IMR-90 (cell line): ENCODE data around the gene SPATA31E1. TPM values are rescaled to one million over a fixed set of nuclear protein-coding genes. Genes with fewer than 3 reads are reported as not detected.

Experiments used
- ATAC-seq: fragments of 200-7000 bp; cut with Tn5 transposase; 2 replicates; pipeline ENCODE4 v1.9.1; 2020; ENCODE audit warnings: low read depth, mild to moderate bottlenecking, moderate library complexity
- BruUV-seq: library from RNA; stranded (reverse); fragments of 400-500 nt; replicated peaks from 2 replicates; lab custom pipeline; 2021; lab: Mats Ljungman, UMichigan
- CTCF ChIA-PET: fragments of 300-600 bp; formaldehyde crosslinking; extraction: SDS; loops from one replicate; lab custom pipeline; 2021; ENCODE audit warnings: antibody characterized with exemption; lab: Yijun Ruan, JAX
- POLR2A ChIA-PET: fragments of 300-600 bp; sonication (Branson Sonifier 250); formaldehyde crosslinking; loops from one replicate; lab custom pipeline; 2022; ENCODE audit warnings: antibody characterized with exemption; ENCODE audit not compliant: unreplicated experiment; lab: Charles Lee
- DNase-seq: peaks from one replicate; pipeline ENCODE4 v3.0.0; 2013
- H2AFZ ChIP-seq: replicated peaks from 2 replicates; pipeline ENCODE3; 2013; ENCODE audit warnings: low read length, mild to moderate bottlenecking; ENCODE audit not compliant: poor library complexity
- H2AK5ac ChIP-seq: 2 replicates; pipeline ENCODE4 v1.6.1; 2013; ENCODE audit warnings: low read depth, low read length, inconsistent platforms
- H2AK9ac ChIP-seq: replicated peaks from 2 replicates; pipeline ENCODE3; 2013; ENCODE audit warnings: mild to moderate bottlenecking, low read depth, low read length, moderate library complexity; ENCODE audit not compliant: poor library complexity
- H2BK120ac ChIP-seq: 2 replicates; pipeline ENCODE4 v1.6.1; 2013; ENCODE audit warnings: low read depth, low read length, inconsistent platforms
- H2BK15ac ChIP-seq: 3 replicates; pipeline ENCODE4 v1.6.1; 2013; ENCODE audit warnings: low read depth, low read length, inconsistent platforms
- H2BK20ac ChIP-seq: 2 replicates; pipeline ENCODE4 v1.6.1; 2013; ENCODE audit warnings: low read depth, mild to moderate bottlenecking, inconsistent platforms, low read length, moderate library complexity
- H2BK5ac ChIP-seq: 2 replicates; pipeline ENCODE4 v1.6.1; 2013; ENCODE audit warnings: mild to moderate bottlenecking, low read depth, low read length, inconsistent platforms; ENCODE audit not compliant: poor library complexity, severe bottlenecking
- H3K14ac ChIP-seq: replicated peaks from 2 replicates; pipeline ENCODE4 v1.6.1; 2013; ENCODE audit warnings: low read depth, low read length, inconsistent platforms
- H3K18ac ChIP-seq: 2 replicates; pipeline ENCODE4 v1.6.1; 2013; ENCODE audit warnings: low read depth, low read length, control low read depth
- H3K23ac ChIP-seq: 2 replicates; pipeline ENCODE4 v1.6.1; 2013; ENCODE audit warnings: low read depth, low read length, inconsistent platforms
- H3K27ac ChIP-seq: 2 replicates; pipeline ENCODE4 v1.5.1; 2013; ENCODE audit warnings: mild to moderate bottlenecking, control low read depth, low read length; ENCODE audit not compliant: insufficient read depth
- H3K27me3 ChIP-seq: 2 replicates; pipeline ENCODE4 v1.6.1; 2013; ENCODE audit warnings: low read length; ENCODE audit not compliant: control insufficient read depth, insufficient read depth
- H3K36me3 ChIP-seq: 2 replicates; pipeline ENCODE4 v1.6.1; 2013; ENCODE audit warnings: low read length, mixed read lengths; ENCODE audit not compliant: control insufficient read depth, insufficient read depth
- H3K4ac ChIP-seq: 2 replicates; pipeline ENCODE4 v1.6.1; 2013; ENCODE audit warnings: low read depth, low read length, inconsistent platforms
- H3K4me1 ChIP-seq: 2 replicates; pipeline ENCODE4 v1.6.1; 2013; ENCODE audit warnings: low read length, mixed read lengths; ENCODE audit not compliant: control insufficient read depth, insufficient read depth
- H3K4me2 ChIP-seq: 2 replicates; pipeline ENCODE4 v1.6.1; 2013; ENCODE audit warnings: low read depth, mild to moderate bottlenecking, control low read depth, low read length, moderate library complexity
- H3K4me3 ChIP-seq: 2 replicates; pipeline ENCODE4 v1.5.1; 2013; ENCODE audit warnings: low read depth, mild to moderate bottlenecking, control low read depth, low read length, moderate library complexity; ENCODE audit not compliant: insufficient read depth
- H3K56ac ChIP-seq: 2 replicates; pipeline ENCODE4 v1.6.1; 2013; ENCODE audit warnings: low read length, inconsistent platforms; ENCODE audit not compliant: insufficient read depth; ENCODE audit errors: extremely low read depth
- H3K79me1 ChIP-seq, 2 experiments: 2 replicates each; pipeline ENCODE4 v1.6.1; 2013; ENCODE audit warnings: low read length in 2 of 2, inconsistent platforms in 1 of 2, low read depth in 1 of 2
- H3K9ac ChIP-seq: 2 replicates; pipeline ENCODE4 v1.6.1; 2013; ENCODE audit warnings: low read depth, low read length, control low read depth
- H3K9me1 ChIP-seq: 2 replicates; pipeline ENCODE4 v1.6.1; 2013; ENCODE audit warnings: low read length, inconsistent platforms; ENCODE audit not compliant: insufficient read depth
- H3K9me3 ChIP-seq: 2 replicates; pipeline ENCODE4 v1.6.1; 2013; ENCODE audit warnings: low read length; ENCODE audit not compliant: control insufficient read depth, insufficient read depth
- H4K20me1 ChIP-seq: 2 replicates; pipeline ENCODE4 v1.6.1; 2013; ENCODE audit warnings: low read length, inconsistent platforms; ENCODE audit not compliant: insufficient read depth
- H4K5ac ChIP-seq: 2 replicates; pipeline ENCODE4 v1.6.1; 2013; ENCODE audit warnings: mild to moderate bottlenecking, low read depth, low read length, control low read depth
- H4K8ac ChIP-seq, 2 experiments: 2 replicates each; pipeline ENCODE4 v1.6.1; 2013; ENCODE audit warnings: low read depth in 2 of 2, low read length in 2 of 2, control low read depth in 1 of 2, inconsistent platforms in 1 of 2
- H4K91ac ChIP-seq: 2 replicates; pipeline ENCODE4 v1.6.1; 2013; ENCODE audit warnings: low read depth, low read length, inconsistent platforms; ENCODE audit not compliant: insufficient read depth
- BHLHE40 ChIP-seq: fragments of 150-350 bp; IDR thresholded peaks from 2 replicates; pipeline ENCODE4 v1.6.1; 2016; ENCODE audit warnings: mild to moderate bottlenecking, low read depth, low read length
- CEBPB ChIP-seq: IDR thresholded peaks from 2 replicates; pipeline ENCODE4 v1.6.1; 2012; ENCODE audit warnings: low read depth, low read length, improper control_type of control experiment
- CHD1 ChIP-seq: IDR thresholded peaks from 2 replicates; pipeline ENCODE4 v1.6.1; 2012; ENCODE audit warnings: low read depth, low read length, improper control_type of control experiment
- CTCF ChIP-seq: conservative IDR thresholded peaks from 2 replicates; pipeline ENCODE4 v1.5.1; 2012; ENCODE audit warnings: mild to moderate bottlenecking, low read depth, low read length, improper control_type of control experiment
- ELK1 ChIP-seq: fragments of 150-350 bp; IDR thresholded peaks from 2 replicates; pipeline ENCODE4 v1.6.1; 2016; ENCODE audit warnings: low read depth, mild to moderate bottlenecking, low read length, moderate library complexity, borderline replicate concordance
- FOS ChIP-seq: fragments of 150-350 bp; IDR thresholded peaks from 2 replicates; pipeline ENCODE4 v1.6.1; 2016; ENCODE audit warnings: low read depth, low read length
- MAFK ChIP-seq: IDR thresholded peaks from 2 replicates; pipeline ENCODE4 v1.6.1; 2012; ENCODE audit warnings: low read depth, low read length, improper control_type of control experiment
- MAZ ChIP-seq: IDR thresholded peaks from 2 replicates; pipeline ENCODE4 v1.6.1; 2012; ENCODE audit warnings: low read depth, mild to moderate bottlenecking, low read length, improper control_type of control experiment, moderate library complexity, borderline replicate concordance
- MXI1 ChIP-seq: IDR thresholded peaks from 2 replicates; pipeline ENCODE4 v1.6.1; 2012; ENCODE audit warnings: low read depth, mild to moderate bottlenecking, low read length, moderate library complexity, borderline replicate concordance
- NFE2L2 ChIP-seq: fragments of 150-350 bp; IDR thresholded peaks from 2 replicates; pipeline ENCODE4 v1.6.1; 2016; ENCODE audit warnings: low read depth, mild to moderate bottlenecking, low read length
- POLR2A ChIP-seq: IDR thresholded peaks from 2 replicates; pipeline ENCODE4 v1.6.1; 2012; ENCODE audit warnings: mild to moderate bottlenecking, low read depth, low read length
- RCOR1 ChIP-seq: IDR thresholded peaks from 2 replicates; pipeline ENCODE4 v1.6.1; 2012; ENCODE audit warnings: mild to moderate bottlenecking, low read length, improper control_type of control experiment; ENCODE audit not compliant: insufficient replicate concordance
- RFX5 ChIP-seq: IDR thresholded peaks from 2 replicates; pipeline ENCODE4 v1.8.0; 2012; ENCODE audit warnings: low read depth, mild to moderate bottlenecking, low read length, moderate library complexity
- SMC3 ChIP-seq: fragments of 150-350 bp; IDR thresholded peaks from 2 replicates; pipeline ENCODE4 v1.6.1; 2016; ENCODE audit warnings: low read depth, mild to moderate bottlenecking, antibody characterized with exemption, low read length, moderate library complexity
- dilution Hi-C: fragments of 300-500 bp; cut with HindIII; formaldehyde crosslinking; loops from one replicate; pipeline ENCODE4 v1.14.3; 2018; ENCODE audit warnings: low sequenced_read_pairs; ENCODE audit not compliant: unreplicated experiment
- in situ Hi-C: fragments of 300-500 bp; cut with MboI; formaldehyde crosslinking; loops from 3 replicates; pipeline ENCODE4 v1.14.3; 2019; ENCODE audit warnings: low sequenced_read_pairs, inconsistent platforms, mixed read lengths
- intact Hi-C: fragments of 100-400 bp; cut with micrococcal nuclease; formaldehyde crosslinking; loops from 2 replicates; pipeline ENCODE4 v1.10.0; 2022
- polyA plus RNA-seq, 3 experiments: library from polyadenylated mRNA; depleted of rRNA; stranded (reverse); fragments of >200 nt; gene quantifications; 2 replicates each; pipeline ENCODE4 v1.2.3, GENCODE V29; 2012; ENCODE audit warnings: low replicate concordance in 1 of 3
- total RNA-seq: library from RNA; depleted of rRNA; stranded (reverse); fragments of >200 nt; gene quantifications from 2 replicates; pipeline ENCODE4 v1.2.3, GENCODE V29; 2012

Gene SPATA31E1
- total and polyA plus RNA-seq, 2 of the 4 experiments (the other 2 are of a cell fraction) = 0.03 TPM; not detected in 1

- intact Hi-C loops = no loop called here
- peaks cover 25% of the 10 kb centered on the region for H3K4me1 ChIP-seq
- no peak for ATAC-seq
Measured at GRCh38 chr9:87875060-87875459, 7.6 kb upstream of the SPATA31E1 start.

More at GRCh38 chr9:87875060-87875459, 7.6 kb upstream of the SPATA31E1 start:
- Histone ChIP-seq H3K4ac (no peak overlapping the region), H4K91ac (no peak overlapping the region), H3K18ac (peak overlapping the region; percentile 89), H4K20me1 (no peaks in the 10 kb centered on the region), H3K9me3 (peaks cover 10% of the 10 kb centered on the region), H3K9me1 (peaks cover 8% of the 10 kb centered on the region), H2AK9ac (no peak overlapping the region), H2BK15ac (no peak overlapping the region), H4K8ac (no peak overlapping the region), H3K4me3 (no peak overlapping the region), H3K4me2 (no peak overlapping the region), H3K27me3 (no peaks in the 10 kb centered on the region), H2BK120ac (no peak overlapping the region), H3K36me3 (no peaks in the 10 kb centered on the region), H3K14ac (no peak overlapping the region), H3K79me1 (no peaks in the 10 kb centered on the region), H2AFZ (no peak overlapping the region), H2BK20ac (peak overlapping the region; percentile 39), H2AK5ac (no peak overlapping the region), H3K56ac (no peak overlapping the region), H2BK5ac (no peak overlapping the region), H3K27ac (no peak overlapping the region), H3K23ac (no peak overlapping the region), H4K5ac (peak overlapping the region; percentile 50; the same call in 1 of the 2 replicates), H3K9ac (no peak overlapping the region)
- dilution Hi-C loops = no loop called here
- TF ChIP-seq FOS (no peak), MAFK (no peak), RCOR1 (no peak), ELK1 (no peak), CEBPB (no peak), NFE2L2 (no peak), RFX5 (no peak), MXI1 (no peak), CTCF (no peak), BHLHE40 (no peak), SMC3 (no peak), MAZ (no peak), POLR2A (no peak), CHD1 (no peak)
- BruUV-seq = no TSS peak
- CTCF ChIA-PET = no interaction called here
- POLR2A ChIA-PET = no interaction called here
- in situ Hi-C loops = no loop called here
- no peak for DNase-seq
